ENCODE measurements around the gene DICER1. TPM values are rescaled to one million over a fixed set of nuclear protein-coding genes. Genes with fewer than 3 reads are reported as not detected.

Gene DICER1
- total and polyA plus RNA-seq, 9 of the 15 experiments (the other 6 are each of a cell fraction or from before 2014, with no cell fraction given), result 2.5 to 23.2 (median 12.4) TPM

DNA sequence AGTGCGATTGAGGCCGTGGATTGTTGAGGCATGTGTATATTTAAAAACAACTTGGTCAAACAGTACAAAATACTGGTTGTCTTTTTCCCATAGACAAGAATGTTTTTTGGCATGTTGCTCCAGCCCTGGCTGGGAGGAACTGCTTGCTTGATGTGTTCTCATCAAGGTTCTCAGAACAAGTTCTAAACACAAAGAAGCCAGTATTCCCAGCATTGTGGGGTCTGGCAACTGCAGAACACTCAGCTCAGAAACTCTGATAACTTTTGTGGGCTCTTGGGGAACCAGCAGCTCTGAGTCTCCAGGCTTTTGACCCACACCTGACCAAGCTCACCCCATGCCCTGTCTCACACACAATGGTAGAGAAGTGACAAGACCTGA is 27.1 kb upstream of the DICER1 start (continued):
- TF ChIP-seq, protein P1, sequence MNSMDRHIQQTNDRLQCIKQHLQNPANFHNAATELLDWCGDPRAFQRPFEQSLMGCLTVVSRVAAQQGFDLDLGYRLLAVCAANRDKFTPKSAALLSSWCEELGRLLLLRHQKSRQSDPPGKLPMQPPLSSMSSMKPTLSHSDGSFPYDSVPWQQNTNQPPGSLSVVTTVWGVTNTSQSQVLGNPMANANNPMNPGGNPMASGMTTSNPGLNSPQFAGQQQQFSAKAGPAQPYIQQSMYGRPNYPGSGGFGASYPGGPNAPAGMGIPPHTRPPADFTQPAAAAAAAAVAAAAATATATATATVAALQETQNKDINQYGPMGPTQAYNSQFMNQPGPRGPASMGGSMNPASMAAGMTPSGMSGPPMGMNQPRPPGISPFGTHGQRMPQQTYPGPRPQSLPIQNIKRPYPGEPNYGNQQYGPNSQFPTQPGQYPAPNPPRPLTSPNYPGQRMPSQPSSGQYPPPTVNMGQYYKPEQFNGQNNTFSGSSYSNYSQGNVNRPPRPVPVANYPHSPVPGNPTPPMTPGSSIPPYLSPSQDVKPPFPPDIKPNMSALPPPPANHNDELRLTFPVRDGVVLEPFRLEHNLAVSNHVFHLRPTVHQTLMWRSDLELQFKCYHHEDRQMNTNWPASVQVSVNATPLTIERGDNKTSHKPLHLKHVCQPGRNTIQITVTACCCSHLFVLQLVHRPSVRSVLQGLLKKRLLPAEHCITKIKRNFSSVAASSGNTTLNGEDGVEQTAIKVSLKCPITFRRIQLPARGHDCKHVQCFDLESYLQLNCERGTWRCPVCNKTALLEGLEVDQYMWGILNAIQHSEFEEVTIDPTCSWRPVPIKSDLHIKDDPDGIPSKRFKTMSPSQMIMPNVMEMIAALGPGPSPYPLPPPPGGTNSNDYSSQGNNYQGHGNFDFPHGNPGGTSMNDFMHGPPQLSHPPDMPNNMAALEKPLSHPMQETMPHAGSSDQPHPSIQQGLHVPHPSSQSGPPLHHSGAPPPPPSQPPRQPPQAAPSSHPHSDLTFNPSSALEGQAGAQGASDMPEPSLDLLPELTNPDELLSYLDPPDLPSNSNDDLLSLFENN (IDR thresholded peaks at IDR 0.05; ENCODE audit: low read depth in 2 of 2, low read length in 2 of 2), result no peak
- TF ChIP-seq, protein P2, sequence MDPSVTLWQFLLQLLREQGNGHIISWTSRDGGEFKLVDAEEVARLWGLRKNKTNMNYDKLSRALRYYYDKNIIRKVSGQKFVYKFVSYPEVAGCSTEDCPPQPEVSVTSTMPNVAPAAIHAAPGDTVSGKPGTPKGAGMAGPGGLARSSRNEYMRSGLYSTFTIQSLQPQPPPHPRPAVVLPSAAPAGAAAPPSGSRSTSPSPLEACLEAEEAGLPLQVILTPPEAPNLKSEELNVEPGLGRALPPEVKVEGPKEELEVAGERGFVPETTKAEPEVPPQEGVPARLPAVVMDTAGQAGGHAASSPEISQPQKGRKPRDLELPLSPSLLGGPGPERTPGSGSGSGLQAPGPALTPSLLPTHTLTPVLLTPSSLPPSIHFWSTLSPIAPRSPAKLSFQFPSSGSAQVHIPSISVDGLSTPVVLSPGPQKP (CRISPR knock-in tag; IDR thresholded peaks at IDR 0.05), result no peak
- no peak for TF ChIP-seq ZNF133 (CRISPR knock-in tag; IDR thresholded peaks at IDR 0.05)
- TF ChIP-seq PTBP1 (IDR thresholded peaks at IDR 0.05; ENCODE audit: low read depth, low read length), result no peak
- TF ChIP-seq RBM17 (IDR thresholded peaks at IDR 0.05; ENCODE audit: borderline replicate concordance, low read depth, low read length), result no peak
- no peak for TF ChIP-seq FOXM1 (IDR thresholded peaks at IDR 0.05; ENCODE audit: low read depth)
- no peak for TF ChIP-seq FOXM1 (CRISPR knock-in tag; IDR thresholded peaks at IDR 0.05; ENCODE audit: low read depth)
- TF ChIP-seq, protein P3, sequence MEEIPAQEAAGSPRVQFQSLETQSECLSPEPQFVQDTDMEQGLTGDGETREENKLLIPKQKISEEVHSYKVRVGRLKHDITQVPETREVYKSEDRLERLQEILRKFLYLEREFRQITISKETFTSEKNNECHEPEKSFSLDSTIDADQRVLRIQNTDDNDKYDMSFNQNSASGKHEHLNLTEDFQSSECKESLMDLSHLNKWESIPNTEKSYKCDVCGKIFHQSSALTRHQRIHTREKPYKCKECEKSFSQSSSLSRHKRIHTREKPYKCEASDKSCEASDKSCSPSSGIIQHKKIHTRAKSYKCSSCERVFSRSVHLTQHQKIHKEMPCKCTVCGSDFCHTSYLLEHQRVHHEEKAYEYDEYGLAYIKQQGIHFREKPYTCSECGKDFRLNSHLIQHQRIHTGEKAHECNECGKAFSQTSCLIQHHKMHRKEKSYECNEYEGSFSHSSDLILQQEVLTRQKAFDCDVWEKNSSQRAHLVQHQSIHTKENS (CRISPR knock-in tag; IDR thresholded peaks at IDR 0.05), result no peak
- TF ChIP-seq ZNF444 (CRISPR knock-in tag; IDR thresholded peaks at IDR 0.05), result no peak
- TF ChIP-seq PRMT5 (CRISPR knock-in tag; IDR thresholded peaks at IDR 0.05), result no peak
- TF ChIP-seq MEF2D (tag; conservative IDR thresholded peaks at IDR 0.05; ENCODE audit: low read depth), result no peak

Data from K562 (cell line).